PC-3 (cell line): ENCODE results near the gene SAMD5. TPM values are rescaled to one million over a fixed set of nuclear protein-coding genes. Genes with fewer than 3 reads are reported as not detected.

Experiments
- ATAC-seq: fragments of 200-7000 bp; cut with Tn5 transposase; 2 replicates; pipeline ENCODE4 v1.9.1; 2020; ENCODE audit warnings: mild to moderate bottlenecking, moderate library complexity
- BruUV-seq: library from RNA; stranded (reverse); fragments of 400-500 nt; replicated peaks from 2 replicates; lab custom pipeline; 2021; lab: Mats Ljungman, UMichigan
- CTCF ChIA-PET: fragments of 300-600 bp; sonication (Branson Sonifier 250); formaldehyde crosslinking; loops from one replicate; lab custom pipeline; 2022; ENCODE audit warnings: antibody characterized with exemption; lab: Charles Lee
- POLR2A ChIA-PET: fragments of 300-600 bp; sonication (Branson Sonifier 250); formaldehyde crosslinking; loops from one replicate; lab custom pipeline; 2022; ENCODE audit warnings: antibody characterized with exemption; ENCODE audit not compliant: unreplicated experiment; lab: Charles Lee
- DNase-seq: peaks from one replicate; pipeline ENCODE4 v3.0.0-alpha.2; 2015
- H2AFZ ChIP-seq: fragments of 300-600 bp; sonication (generic); 2 replicates; pipeline ENCODE4 v1.6.0; 2016; ENCODE audit warnings: antibody characterized with exemption, low read length
- H3F3A ChIP-seq: fragments of 300-600 bp; sonication (generic); one replicate; pipeline ENCODE4 v1.6.0; 2017; ENCODE audit warnings: antibody characterized with exemption, low read length, control low read depth, mild to moderate bottlenecking; ENCODE audit not compliant: unreplicated experiment
- H3K27ac ChIP-seq: fragments of 300-600 bp; sonication (generic); 2 replicates; pipeline ENCODE4 v1.5.1; 2016; ENCODE audit warnings: mild to moderate bottlenecking, low read length
- H3K27me3 ChIP-seq: fragments of 300-600 bp; sonication (generic); 2 replicates; pipeline ENCODE4 v1.6.1; 2016; ENCODE audit warnings: low read length, mixed read lengths
- H3K36me3 ChIP-seq: fragments of 300-600 bp; sonication (generic); 2 replicates; pipeline ENCODE4 v1.6.1; 2016; ENCODE audit warnings: low read depth, mixed run types, low read length, mixed read lengths
- H3K4me1 ChIP-seq: fragments of 300-600 bp; sonication (generic); 2 replicates; pipeline ENCODE4 v1.5.1; 2016; ENCODE audit warnings: low read length; ENCODE audit not compliant: insufficient read depth
- H3K4me2 ChIP-seq: fragments of 300-600 bp; sonication (generic); 2 replicates; pipeline ENCODE4 v1.6.0; 2016; ENCODE audit warnings: low read length
- H3K4me3 ChIP-seq: fragments of 300-600 bp; sonication (generic); 2 replicates; pipeline ENCODE4 v1.5.1; 2016; ENCODE audit warnings: mild to moderate bottlenecking, low read length, mixed read lengths
- H3K79me2 ChIP-seq: fragments of 300-600 bp; sonication (generic); 2 replicates; pipeline ENCODE4 v1.6.1; 2017; ENCODE audit warnings: low read length, mixed read lengths
- H3K9ac ChIP-seq: fragments of 300-600 bp; sonication (generic); 2 replicates; pipeline ENCODE4 v1.6.0; 2016; ENCODE audit warnings: mild to moderate bottlenecking, low read length
- H3K9me2 ChIP-seq: fragments of 300-600 bp; sonication (generic); replicated peaks from 2 replicates; pipeline ENCODE4 v1.6.1; 2016; ENCODE audit warnings: mixed run types, low read length, mixed read lengths
- H3K9me3 ChIP-seq: fragments of 300-600 bp; sonication (generic); 2 replicates; pipeline ENCODE4 v1.6.1; 2016; ENCODE audit warnings: low read length, mixed read lengths
- H4K20me1 ChIP-seq: fragments of 300-600 bp; sonication (generic); 2 replicates; pipeline ENCODE4 v1.6.1; 2016; ENCODE audit warnings: low read length, mixed read lengths
- CTCF ChIP-seq: fragments of 300-600 bp; sonication (generic); conservative IDR thresholded peaks from 2 replicates; pipeline ENCODE4 v1.5.1; 2017; ENCODE audit warnings: antibody characterized with exemption, low read depth, mild to moderate bottlenecking, low read length
- EZH2 ChIP-seq: fragments of 300-600 bp; sonication (generic); IDR thresholded peaks from one replicate; pipeline ENCODE4 v1.6.1; 2017; ENCODE audit warnings: antibody characterized with exemption, mild to moderate bottlenecking, low read length; ENCODE audit not compliant: unreplicated experiment
- EZH2phosphoT487 ChIP-seq: fragments of 300-600 bp; sonication (generic); IDR thresholded peaks from 2 replicates; pipeline ENCODE4 v1.6.1; 2018; ENCODE audit warnings: mild to moderate bottlenecking, antibody characterized with exemption, low read length, borderline replicate concordance
- intact Hi-C: fragments of 100-400 bp; cut with micrococcal nuclease; formaldehyde crosslinking; loops from 2 replicates; pipeline ENCODE4 v1.9.0; 2023
- total RNA-seq: library from RNA; depleted of rRNA; stranded (reverse); fragments of >200 nt; gene quantifications from 2 replicates; pipeline ENCODE4 v1.2.3, GENCODE V29; 2014

SAMD5 gene
- total RNA-seq, 1 experiment from 2014 or later = 1.8 TPM

GRCh38 chr6:147463651-147464050, 44.8 kb upstream of the SAMD5 start:
- Histone ChIP-seq H3K27me3 (no peaks in the 10 kb centered on the region), H3K9me3 (no peaks in the 10 kb centered on the region), H3K36me3 (no peaks in the 10 kb centered on the region), H3F3A (no peaks in the 10 kb centered on the region), H4K20me1 (no peaks in the 10 kb centered on the region), H3K9me2 (no peaks in the 10 kb centered on the region), H3K4me3 (no peak overlapping the region), H3K9ac (no peak overlapping the region), H3K4me2 (no peak overlapping the region), H3K27ac (no peak overlapping the region), H2AFZ (no peak overlapping the region), H3K4me1 (no peaks in the 10 kb centered on the region), H3K79me2 (no peaks in the 10 kb centered on the region)
- ChIA-PET CTCF (no interaction called here), POLR2A (no interaction called here)
- no peak for DNase-seq
- TF ChIP-seq EZH2 = no peak
- TF ChIP-seq CTCF = no peak
- TF ChIP-seq EZH2phosphoT487 = no peak
- intact Hi-C loops = no loop called here
- no TSS peak for BruUV-seq
- ATAC-seq = no peak

- intact Hi-C loops = no loop called here
- Histone ChIP-seq H3K27ac (no peak overlapping the region), H4K20me1 (no peaks in the 10 kb centered on the region), H3K4me1 (no peaks in the 10 kb centered on the region), H3K27me3 (no peaks in the 10 kb centered on the region), H3K4me2 (no peak overlapping the region), H3K9ac (no peak overlapping the region), H2AFZ (no peak overlapping the region), H3K4me3 (no peak overlapping the region), H3K36me3 (no peaks in the 10 kb centered on the region), H3F3A (no peaks in the 10 kb centered on the region), H3K9me2 (no peaks in the 10 kb centered on the region), H3K79me2 (no peaks in the 10 kb centered on the region), H3K9me3 (no peaks in the 10 kb centered on the region)
- ChIA-PET POLR2A (no interaction called here), CTCF (no interaction called here)
- TF ChIP-seq EZH2 (no peak), EZH2phosphoT487 (no peak), CTCF (no peak)
- DNase-seq (no peak), ATAC-seq (no peak)
- BruUV-seq = no TSS peak
Measured at GRCh38 chr6:147467428-147467827, 41.1 kb upstream of the SAMD5 start.

GRCh38 chr6:147467886-147468285, 40.6 kb upstream of the SAMD5 start:
- CTCF ChIA-PET = no interaction called here
- H3K4me1 ChIP-seq = no peaks in the 10 kb centered on the region
- POLR2A ChIA-PET = no interaction called here
- TF ChIP-seq EZH2phosphoT487 (no peak), CTCF (no peak), EZH2 (no peak)
- H4K20me1 ChIP-seq = no peaks in the 10 kb centered on the region
- H3K4me2 ChIP-seq = no peak overlapping the region
- H3K36me3 ChIP-seq = no peaks in the 10 kb centered on the region
- H3K9ac ChIP-seq = no peak overlapping the region
- BruUV-seq = no TSS peak
- H3K9me3 ChIP-seq = no peaks in the 10 kb centered on the region
- no peaks in the 10 kb centered on the region for H3F3A ChIP-seq
- intact Hi-C loops = no loop called here
- H3K9me2 ChIP-seq = no peaks in the 10 kb centered on the region
- no peak for ATAC-seq
- no peak overlapping the region for H2AFZ ChIP-seq
- H3K79me2 ChIP-seq = no peaks in the 10 kb centered on the region
- H3K4me3 ChIP-seq = no peak overlapping the region
- no peak for DNase-seq
- H3K27ac ChIP-seq = no peak overlapping the region
- H3K27me3 ChIP-seq = no peaks in the 10 kb centered on the region
